ENCODE measurements around the gene PCDHGB7. TPM values are rescaled to one million over a fixed set of nuclear protein-coding genes. Genes with fewer than 3 reads are reported as not detected.
"Not testable (repeated sequence)": the region's sequence is repeated elsewhere in the genome, so short reads cannot be mapped to it uniquely, and the experiment has no call there.

Gene PCDHGB7
- total and polyA plus RNA-seq, 12 donors = 1.9 to 12.6 (median 10.3) TPM

- WGBS, 2 donors = 25 to 27% methylated on average over 27 of the region's 27 CpGs
- intact Hi-C loops (cut with DNase I) = no loop called here
- ATAC-seq = no peak
- H3K27ac ChIP-seq = peak within 1 kb of the TSS in 1 of 10 donors; percentile 8
- peaks cover 0 to 39% (median 0%) of the 10 kb centered on the region in 9 donors for H3K4me1 ChIP-seq
- no peak for DNase-seq
- TF ChIP-seq CTCF (IDR thresholded peaks at IDR 0.05) = peak in 8 of 9 donors; percentile 20 to 53 (median 43)
- H3K27me3 ChIP-seq = peaks cover 0 to 58% (median 0%) of the 10 kb centered on the region in 7 donors
- H3K4me3 ChIP-seq = peak within 1 kb of the TSS in 8 of 10 donors; percentile 13 to 36 (median 23)
- peaks cover 0 to 99% (median 64%) of the 10 kb centered on the region in 11 donors for H3K9me3 ChIP-seq
- peaks cover 0 to 43% (median 0%) of the 10 kb centered on the region in 9 donors for H3K36me3 ChIP-seq
These were observed 43.7 kb upstream of the PCDHGB7 start, which contains the start of gene PCDHGA6 for GRCh38 chr5:141373673-141374317. Gene PCDHGA6 (plus strand): TSS chr5:141373891. CDS start chr5:141374084, 193 bp downstream.

GRCh38 chr5:141374627-141375026 is 42.9 kb upstream of the PCDHGB7 start:
- Histone ChIP-seq H3K4me3 (peak overlapping the region in 1 of 10 donors; percentile 25), H3K27ac (no peak overlapping the region), H3K9me3 (peaks cover 0 to 99% (median 58%) of the 10 kb centered on the region in 11 donors), H3K4me1 (peaks cover 0 to 37% (median 0%) of the 10 kb centered on the region in 9 donors), H3K36me3 (peaks cover 0 to 43% (median 0%) of the 10 kb centered on the region in 9 donors), H3K27me3 (peaks cover 0 to 50% (median 0%) of the 10 kb centered on the region in 7 donors)
- TF ChIP-seq CTCF (IDR thresholded peaks at IDR 0.05) = no peak
- no peak for DNase-seq
- ATAC-seq = peak in 6 of 8 donors; percentile 18 to 70 (median 36)
- WGBS, 2 donors = 50 to 52% methylated on average over 14 of the region's 14 CpGs
- intact Hi-C loops (cut with DNase I) = no loop called here

GRCh38 chr5:141375444-141376155 is 41.9 kb upstream of the PCDHGB7 start:
- 59 to 61% methylated on average over 37 to 41 of the region's 48 CpGs for whole genome bisulfite sequencing, 2 donors
- H3K27ac ChIP-seq; H3K4me3 ChIP-seq; intact Hi-C loops (cut with DNase I); ATAC-seq; DNase-seq: not testable (repeated sequence)
- Histone ChIP-seq H3K27me3 (peaks cover 0 to 40% (median 0%) of the 10 kb centered on the region in 7 donors), H3K9me3 (peaks cover 0 to 99% (median 60%) of the 10 kb centered on the region in 11 donors), H3K4me1 (peaks cover 0 to 28% (median 0%) of the 10 kb centered on the region in 9 donors), H3K36me3 (peaks cover 0 to 35% (median 0%) of the 10 kb centered on the region in 9 donors)

GRCh38 chr5:141382469-141383294 is 34.8 kb upstream of the PCDHGB7 start, which contains the start of gene PCDHGA7:
Gene PCDHGA7 (plus strand): TSS chr5:141382742. CDS start chr5:141382900, 158 bp downstream.
- ATAC-seq = peak in 4 of 8 donors; percentile 15 to 50 (median 38)
- Histone ChIP-seq H3K36me3 (peaks cover 0 to 36% (median 0%) of the 10 kb centered on the region in 9 donors), H3K4me1 (peaks cover 0 to 6% (median 0%) of the 10 kb centered on the region in 9 donors), H3K27ac (no peak within 1 kb of the TSS), H3K27me3 (peaks cover 0 to 39% (median 0%) of the 10 kb centered on the region in 7 donors), H3K4me3 (peak within 1 kb of the TSS in 7 of 10 donors; percentile 17 to 41 (median 34)), H3K9me3 (peaks cover 0 to 100% (median 47%) of the 10 kb centered on the region in 11 donors)
- no peak for DNase-seq
- intact Hi-C loops (cut with DNase I) = no loop called here
- 21 to 24% methylated on average over 37 of the region's 37 CpGs for WGBS, 2 donors
- peak in 5 of 9 donors; percentile 11 to 30 (median 21) for TF ChIP-seq CTCF (IDR thresholded peaks at IDR 0.05)

All from heart right ventricle (tissue), 16 donors.